HG02970 (cell line): ENCODE results near the gene ACTA1.
"Not testable (repeated sequence)": the region's sequence is repeated elsewhere in the genome, so short reads cannot be mapped to it uniquely, and the experiment has no call there.

Experiments
- ATAC-seq: cut with Tn5 transposase; IDR thresholded peaks from one replicate; pipeline ENCODE4 v1.9.1; 2021; ENCODE audit warnings: mild to moderate bottlenecking, moderate library complexity, moderate number of reproducible peaks; ENCODE audit not compliant: unreplicated experiment, low FRiP score

Gene ACTA1

DNA sequence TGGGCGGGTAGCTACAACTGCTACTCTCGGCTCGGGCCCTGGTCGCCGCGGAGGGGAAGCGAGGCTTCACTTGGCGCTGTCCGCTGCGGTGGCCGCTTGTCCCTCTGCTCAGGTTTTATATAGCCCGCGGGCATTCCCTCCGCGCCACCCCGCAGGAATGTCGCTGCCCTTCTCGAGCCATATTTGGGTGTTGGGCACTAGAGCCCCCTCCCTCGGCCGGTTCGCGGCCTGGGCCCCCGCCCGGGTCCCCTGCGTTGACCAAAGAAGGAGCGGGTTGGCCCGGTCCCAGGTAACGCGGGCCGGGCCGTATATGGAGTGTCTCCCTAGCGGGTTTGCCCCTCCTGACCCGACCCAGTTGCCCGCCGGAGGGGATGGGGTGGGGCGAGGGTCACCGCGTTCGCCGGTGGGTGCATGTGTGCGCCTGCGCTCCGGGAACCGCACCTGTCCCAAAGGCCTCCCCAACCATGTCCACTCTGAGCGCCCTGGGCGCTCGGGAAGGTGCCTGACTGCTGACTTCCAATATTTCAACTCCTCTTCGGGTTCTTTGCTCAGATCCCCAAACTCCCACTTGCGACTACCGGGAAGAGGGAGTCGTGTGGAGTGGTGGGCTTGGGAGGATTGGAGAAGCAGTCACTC lies at the start of gene ACTA1:
Gene ACTA1, minus strand, starts transcription at position 90 of the 636 bp plus-strand sequence. CDS start 979 bp downstream, outside the sequence.
- no peak for ATAC-seq

DNA sequence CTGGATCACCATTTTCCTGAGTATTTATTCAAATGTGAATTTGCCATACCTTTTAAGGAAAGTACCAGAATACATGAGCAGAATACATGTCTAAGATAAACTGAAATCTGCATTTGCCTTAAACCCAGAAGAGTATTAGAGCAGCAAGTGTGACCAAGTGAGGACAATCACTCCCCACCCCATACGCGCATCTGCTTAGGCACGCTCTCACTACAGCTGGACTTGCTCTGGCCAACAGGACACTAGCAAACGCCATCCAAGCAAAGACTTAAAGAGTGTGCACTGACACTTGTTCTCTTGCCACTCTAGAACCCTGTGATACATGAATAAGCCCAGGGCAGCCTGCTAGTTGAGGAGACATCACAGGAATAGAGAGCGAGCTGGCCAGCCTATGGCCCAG lies 48.6 kb upstream of the ACTA1 start:
- no peak for ATAC-seq

DNA sequence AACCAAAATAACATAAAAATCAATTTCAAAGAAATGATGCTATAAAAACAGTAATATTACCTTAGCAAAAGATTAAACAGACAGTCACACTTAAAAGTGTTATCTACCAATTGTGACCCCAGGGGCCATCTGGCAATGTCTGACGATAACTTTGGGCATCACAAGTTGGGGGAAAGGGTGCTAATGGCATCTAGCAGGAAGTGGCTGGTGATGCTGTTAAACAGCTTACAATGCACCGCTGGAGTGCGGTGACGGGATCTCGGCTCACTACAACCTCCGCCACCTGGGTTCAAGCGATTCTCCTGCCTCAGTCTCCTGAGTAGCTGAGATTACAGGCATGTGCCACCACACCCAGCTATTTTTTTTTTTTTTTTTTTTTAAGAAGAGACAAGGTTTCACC lies 46.6 kb upstream of the ACTA1 start:
- no peak for ATAC-seq

DNA sequence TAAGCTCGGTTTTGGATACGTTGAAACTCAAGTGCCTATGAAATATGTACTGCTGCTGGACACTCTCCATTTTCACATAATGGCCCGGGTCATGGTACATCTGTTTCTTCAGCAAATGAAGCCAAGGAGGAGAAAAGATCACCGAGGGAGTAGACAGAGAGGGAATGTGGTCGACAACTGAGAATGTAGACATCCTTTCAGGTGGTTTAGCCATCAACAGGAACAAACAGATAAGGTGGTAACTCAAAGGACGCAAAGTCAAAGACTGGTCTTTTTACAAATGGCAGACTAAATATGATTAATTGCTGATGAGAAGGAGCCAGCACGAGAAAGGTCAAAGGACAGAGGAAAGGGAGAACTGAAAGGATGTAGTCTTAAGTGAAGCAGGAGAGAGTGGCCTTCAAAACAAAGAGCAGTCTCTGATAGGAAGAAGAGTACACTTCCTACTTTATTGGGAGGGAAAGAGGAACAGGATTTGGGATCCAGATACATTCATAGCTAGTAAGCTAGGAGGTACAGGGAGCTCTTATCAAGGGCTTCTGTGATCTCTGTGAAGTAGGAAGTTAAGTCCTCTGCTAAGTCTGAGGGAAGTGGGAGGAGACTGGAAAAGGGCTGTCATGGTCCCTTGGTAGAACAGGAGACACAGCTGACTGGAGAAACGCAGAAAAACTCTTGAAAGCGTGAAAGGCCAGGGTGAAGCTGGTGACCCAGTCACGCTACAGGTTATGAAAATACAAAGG lies 45.9 kb upstream of the ACTA1 start:
- peak; percentile 53 for ATAC-seq

DNA sequence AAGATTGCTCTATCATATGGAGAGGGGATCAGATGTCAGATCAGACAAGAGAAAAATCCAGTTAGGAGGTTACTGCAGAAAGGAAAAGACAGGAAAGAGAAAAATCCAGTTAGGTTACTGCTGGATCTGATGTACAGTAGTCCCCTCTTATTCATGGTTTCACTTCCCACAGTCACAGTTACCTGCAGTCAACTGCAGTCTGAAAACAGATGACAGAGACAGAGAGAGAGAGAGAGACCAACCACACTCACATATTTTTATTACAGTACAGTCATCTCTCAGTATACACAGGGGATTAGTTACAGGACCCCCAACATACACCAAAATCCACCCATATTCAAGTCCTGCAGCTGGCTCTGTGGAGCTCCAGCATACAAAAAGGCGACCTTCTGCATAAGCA lies 45.0 kb upstream of the ACTA1 start:
- no peak for ATAC-seq

DNA sequence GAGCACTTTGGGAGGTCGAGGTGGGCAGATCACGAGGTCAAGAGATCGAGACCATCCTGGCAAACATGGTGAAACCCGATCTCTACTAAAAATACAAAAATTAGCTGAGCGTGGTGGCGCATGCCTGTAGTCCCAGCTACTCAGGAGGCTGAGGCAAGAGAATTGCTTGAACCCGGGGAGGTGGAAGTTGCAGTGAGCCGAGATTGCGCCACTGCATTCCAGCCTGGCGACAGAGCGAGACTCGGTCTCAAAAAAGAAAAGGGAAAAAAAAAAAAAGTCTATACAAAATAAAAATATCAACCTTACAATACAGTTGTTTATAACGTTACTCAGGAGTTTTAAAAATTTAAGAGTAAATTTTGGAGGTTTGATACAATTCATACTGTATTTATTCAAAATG lies 42.0 kb upstream of the ACTA1 start:
- ATAC-seq = not testable (repeated sequence)

DNA sequence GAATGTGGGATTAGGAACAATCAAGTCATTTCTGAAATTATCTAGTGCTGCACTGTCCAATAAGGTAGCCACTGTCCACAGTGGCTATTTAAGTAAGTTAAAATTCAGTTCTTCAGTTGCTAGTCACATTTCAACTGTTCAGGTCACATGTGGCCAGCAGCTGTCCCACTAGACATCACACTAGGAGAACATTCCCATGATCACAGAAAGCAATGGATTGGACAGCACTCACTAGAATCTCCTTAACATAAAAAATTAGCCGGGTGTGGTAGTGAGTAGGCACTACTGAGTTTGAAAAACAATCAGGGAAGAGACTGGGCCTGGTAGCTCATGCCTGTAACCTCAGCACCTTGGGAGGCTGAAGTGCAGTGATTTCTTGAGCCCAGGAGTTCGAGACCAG lies 40.6 kb upstream of the ACTA1 start:
- ATAC-seq = no peak

DNA sequence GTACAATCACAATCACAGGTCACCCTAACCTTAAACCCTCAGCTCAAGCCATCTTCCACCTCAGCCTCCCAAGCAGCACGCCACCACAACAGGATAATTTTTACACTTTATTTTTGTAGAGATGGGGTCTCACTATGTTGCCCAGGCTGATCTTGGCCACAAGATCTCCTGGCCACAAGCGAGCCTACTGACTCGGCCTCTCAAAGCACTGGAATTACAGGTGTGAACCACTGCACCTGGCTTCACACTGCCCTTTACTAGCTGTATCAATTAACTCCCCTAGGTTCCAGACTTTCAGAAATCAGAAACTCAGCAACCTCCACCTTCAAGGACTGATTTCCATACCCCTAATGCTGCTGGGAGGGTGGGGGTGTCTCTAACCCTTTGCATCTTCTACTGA lies 37.3 kb upstream of the ACTA1 start:
- no peak for ATAC-seq

DNA sequence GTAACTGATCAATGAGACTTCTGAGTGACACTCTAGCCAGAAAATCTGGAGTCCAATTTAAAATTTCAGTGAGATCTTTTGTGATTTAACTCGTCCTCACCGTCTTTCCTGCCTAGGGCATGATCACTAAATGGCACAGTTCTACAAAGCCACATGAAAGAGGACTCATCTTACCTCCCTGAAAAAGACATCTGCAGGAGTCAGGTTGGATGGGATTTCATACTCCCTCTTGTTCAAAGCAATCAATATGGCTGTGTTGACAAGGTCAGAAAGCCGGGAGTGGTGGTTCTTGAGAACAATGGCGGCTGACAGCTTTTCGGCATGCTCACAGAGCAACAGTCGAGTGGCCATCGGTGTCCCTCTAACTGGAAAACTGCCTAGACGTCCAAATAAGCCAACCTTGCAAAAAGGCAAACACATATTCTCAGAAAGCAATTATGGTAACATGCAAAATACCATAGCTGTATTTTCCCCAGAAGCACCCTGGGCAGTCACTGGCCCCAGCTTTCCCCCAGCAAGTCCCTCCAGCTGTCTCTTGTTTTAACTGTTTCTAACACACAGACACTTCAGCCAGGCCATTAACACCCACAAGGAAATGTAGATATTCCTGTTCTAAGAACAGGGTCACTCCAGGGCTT lies 36.6 kb upstream of the ACTA1 start:
- ATAC-seq = no peak

DNA sequence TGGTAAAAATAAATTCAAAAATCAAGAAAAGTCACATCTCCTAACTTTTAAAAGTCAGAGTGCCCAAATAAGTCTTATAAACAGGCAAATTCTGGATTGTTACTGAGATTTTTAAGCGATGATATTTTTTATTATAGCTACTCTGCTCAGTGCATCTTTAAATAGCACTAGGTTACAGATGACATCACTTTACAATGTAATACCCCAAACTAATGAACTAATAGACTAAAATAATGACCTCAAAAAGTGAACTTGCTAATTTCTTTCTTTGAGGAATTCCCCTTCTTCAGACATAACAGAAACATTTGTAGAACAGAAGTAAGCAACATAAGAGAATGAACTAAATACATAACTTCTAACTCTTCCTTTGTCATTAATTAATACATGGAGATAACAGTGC lies 33.0 kb upstream of the ACTA1 start:
- no peak for ATAC-seq

DNA sequence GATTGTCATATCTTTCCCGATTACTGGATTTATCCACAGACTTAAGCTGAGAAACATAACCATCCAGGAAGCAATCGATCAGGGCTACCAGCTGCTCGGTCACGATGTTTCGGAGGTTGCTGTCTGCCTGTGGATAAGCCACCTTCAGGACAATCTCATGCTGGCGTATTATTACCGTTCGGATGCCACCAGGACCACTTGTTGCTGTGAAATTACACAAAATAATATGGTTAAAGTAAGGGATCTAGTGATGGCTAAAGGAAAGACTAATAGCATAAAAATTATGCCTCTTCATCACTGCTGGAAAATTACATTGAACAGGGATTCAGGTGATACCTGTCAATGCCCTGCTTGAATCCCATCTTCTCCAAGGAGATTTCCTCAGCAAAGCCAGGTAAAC lies 30.8 kb upstream of the ACTA1 start:
- ATAC-seq = no peak

DNA sequence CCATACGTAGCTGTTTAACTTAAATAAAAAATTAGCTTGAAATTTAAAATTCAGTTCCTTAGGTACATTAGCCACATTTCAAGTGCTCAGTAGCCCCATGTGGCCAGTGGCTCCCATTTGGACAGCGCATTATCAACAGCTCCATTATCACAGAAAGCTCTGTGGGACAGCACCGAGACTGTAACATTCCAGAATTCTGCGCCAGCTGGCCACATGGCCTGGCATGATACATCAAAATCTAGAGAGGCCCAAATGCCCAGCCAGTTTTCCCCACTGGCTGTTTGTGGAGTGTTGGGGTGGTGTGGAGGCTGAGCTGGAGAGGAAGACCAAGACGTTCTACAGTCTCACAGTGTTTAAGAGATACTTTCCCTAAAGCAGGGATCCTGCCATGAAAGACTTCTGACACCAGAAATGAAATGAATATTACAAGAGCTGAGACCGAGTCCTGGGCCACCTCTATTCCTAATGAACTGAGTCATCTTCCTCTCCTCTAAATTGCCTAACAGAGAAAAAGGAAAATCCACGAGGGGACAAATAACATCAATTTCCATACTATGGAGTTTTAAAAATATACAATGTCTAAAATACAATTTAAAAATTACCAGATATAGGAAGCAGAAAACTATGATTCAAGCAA lies 27.3 kb upstream of the ACTA1 start:
- ATAC-seq = no peak

DNA sequence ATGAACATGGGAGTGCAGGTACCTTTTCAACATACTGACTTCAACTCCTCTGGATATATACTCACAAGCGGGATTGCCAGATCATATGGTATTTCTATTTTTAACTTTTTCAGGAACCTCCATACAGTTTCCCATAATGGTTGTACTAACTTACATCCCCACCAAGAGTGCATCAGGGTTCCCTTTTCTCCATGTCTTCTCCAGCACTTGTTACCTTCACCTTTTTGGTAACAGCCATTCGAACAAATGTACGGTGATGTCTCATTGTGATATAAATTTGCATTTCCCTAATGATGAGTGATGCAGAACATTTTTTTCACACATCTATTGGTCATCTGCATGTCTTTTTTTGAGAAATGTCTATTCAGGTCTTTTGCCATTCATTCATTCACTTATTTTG lies 25.9 kb upstream of the ACTA1 start:
- ATAC-seq = no peak

DNA sequence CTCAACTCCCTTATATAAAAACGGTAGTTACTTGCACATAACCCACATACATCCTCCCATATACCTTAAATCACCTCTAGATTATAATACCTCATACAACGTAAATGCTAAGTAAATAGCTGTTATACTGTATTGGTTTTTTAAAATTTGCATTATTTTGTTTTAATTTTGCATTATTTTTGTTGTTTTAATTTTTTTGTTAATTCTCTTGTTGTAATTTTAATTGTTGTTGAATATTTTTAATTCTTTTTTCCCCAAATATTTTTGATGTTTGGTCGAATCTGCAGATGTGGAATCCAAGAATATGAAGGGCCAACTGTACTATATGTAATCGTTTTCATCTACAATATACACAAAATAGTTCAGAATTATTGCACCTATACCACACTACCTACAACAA lies 23.5 kb upstream of the ACTA1 start:
- no peak for ATAC-seq

DNA sequence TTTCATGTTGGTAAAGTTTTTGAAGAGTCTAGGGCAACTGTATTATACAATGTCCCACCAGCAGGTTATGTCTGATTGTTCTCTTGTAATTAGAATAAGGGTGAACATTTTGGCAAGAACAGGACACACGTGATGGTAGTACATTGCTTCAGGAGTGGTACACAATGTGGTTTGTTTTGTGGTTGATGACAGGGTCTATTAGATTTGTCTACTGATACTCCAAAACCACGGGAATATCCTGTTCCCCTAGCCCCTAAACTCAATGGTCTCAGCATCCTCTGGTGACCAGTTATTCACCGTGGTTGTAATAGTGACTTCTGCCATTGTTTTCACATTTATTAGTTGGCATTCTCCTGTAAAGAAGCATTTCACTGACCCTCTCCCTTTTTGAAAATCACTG lies 22.1 kb upstream of the ACTA1 start:
- ATAC-seq = no peak

DNA sequence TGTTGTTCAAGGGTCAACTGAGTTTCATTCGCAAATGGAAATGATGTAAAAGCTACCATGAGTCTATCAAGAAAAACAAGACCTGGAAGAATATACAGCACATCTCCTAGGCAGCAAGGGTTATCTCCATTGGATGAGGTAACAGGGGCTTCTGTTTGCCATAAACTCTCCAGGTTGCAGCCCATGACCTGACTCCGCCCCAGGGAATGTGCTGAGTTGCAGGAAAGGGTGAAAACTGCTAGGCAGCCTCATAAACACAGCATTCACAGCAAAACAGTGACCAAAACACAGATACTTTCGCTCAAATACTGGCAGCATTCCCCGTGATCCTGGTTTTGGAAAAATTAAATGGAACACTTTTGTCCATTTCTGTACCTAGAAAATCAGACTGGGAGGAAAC lies 20.2 kb upstream of the ACTA1 start:
- no peak for ATAC-seq

DNA sequence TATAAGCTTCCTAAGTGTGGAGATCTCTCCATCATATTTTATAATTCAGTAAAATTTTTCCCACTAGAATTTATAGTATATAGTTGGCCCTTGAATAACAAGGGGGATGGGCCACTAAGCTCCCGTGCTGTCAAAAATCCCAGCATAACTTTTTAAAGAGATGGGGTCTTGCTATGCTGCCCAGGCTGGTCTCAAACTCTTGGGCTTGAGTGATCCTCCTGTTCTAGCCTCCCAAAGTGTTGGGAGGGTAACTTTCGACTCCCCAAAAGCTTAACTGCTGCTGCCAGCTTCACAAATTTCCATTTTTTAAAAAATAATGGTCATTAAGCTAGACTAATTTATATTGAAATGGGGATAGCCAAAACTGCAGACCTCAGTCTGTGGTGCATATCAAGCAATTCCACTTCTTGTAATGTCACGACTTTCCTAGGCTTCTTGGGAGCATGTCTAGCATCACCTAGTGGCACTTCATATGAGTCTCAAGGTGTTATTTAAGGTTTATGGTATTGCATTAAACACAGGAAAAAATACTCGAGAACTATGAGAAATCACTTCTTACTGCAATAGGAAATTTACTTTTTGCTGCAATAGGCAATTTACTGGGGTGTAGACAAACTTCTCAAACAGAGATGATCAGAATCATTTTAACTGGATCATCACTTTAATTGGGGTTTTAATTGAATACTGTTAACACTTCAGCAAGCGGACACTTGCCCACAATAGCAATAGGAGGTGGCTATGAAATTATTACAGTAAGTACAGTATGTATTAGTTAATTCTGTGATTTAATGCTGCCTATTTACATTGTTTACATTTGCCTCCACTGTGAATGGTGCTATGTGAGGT lies 19.3 kb upstream of the ACTA1 start:
- no peak for ATAC-seq

DNA sequence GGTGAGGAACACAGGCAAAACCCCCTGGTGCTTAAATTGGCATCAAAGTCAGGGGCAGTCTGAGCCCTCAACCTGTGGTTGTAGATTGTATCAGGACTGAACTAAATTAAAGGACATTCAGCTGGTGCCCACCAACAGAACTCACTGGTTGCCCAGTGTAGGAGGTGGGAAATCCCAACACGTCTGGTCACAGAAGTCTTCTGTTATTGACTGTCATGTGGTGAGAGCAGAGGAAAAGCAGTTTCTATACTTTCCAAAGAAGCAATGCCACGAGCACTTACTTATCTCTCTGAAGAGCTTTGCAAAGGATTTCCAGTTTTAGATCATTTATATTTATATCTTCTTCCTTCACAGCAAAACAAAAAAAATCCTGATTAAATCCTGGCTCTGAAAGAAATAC lies 15.0 kb upstream of the ACTA1 start:
- ATAC-seq = no peak

DNA sequence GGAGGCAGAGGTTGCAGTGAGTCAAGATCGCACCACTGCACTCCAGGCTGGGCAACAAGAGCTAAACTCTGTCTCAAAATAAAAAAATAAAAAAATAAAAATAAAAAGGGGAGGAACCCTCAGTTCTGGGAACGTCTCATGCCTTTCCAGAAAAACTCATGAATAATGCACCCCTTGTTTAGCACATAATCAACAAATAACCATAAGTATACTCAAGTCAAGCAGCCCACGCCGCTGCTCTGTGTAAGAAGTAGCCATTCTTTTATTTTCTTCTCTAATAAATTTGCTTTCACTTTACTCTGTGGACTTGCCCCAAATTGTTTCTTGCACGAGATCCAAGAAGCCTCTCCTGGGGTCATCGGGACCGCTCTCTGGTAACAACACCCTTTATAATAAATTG lies 14.5 kb upstream of the ACTA1 start:
- ATAC-seq = no peak

DNA sequence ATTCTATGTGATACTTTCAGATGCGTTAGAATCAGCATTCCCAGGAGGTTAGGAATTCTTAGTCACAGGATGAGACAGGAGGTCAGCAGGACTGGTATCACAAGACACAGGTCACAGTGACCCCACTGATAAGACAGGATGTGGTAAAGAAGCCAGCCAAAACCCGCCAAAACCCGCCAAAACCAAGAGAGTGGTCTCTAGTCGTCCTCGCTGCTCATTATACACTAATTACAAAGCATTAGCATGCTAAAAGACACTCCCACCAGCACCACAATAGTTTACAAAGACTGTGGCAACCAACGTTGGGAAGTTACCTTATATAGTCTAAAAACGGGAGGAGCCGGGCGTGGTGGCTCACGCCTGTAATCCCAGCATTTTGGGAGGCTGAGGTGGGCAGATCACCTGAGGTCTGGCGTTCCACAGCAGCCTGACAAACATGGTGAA lies 13.9 kb upstream of the ACTA1 start:
- no peak for ATAC-seq
